ENCODE results near the gene PPP1R1C.

PPP1R1C gene

GRCh38 chr2:181991171-181991885, 5.7 kb downstream of the PPP1R1C start:
- no peak for DNase-seq (ENCODE audit: extremely low spot score)
- CTCF ChIA-PET = no interaction called here
- POLR2A ChIA-PET = no interaction called here
- TF ChIP-seq TARDBP (IDR thresholded peaks at IDR 0.05) (no peak), FOXA1 (IDR thresholded peaks at IDR 0.05) (no peak), NFRKB (IDR thresholded peaks at IDR 0.05) (no peak), L3MBTL2 (conservative IDR thresholded peaks at IDR 0.05) (no peak), ARNT (IDR thresholded peaks at IDR 0.05) (no peak), FOXK2 (IDR thresholded peaks at IDR 0.05) (no peak), BHLHE40 (IDR thresholded peaks at IDR 0.05; ENCODE audit: borderline replicate concordance) (no peak), ZNF384 (IDR thresholded peaks at IDR 0.05) (no peak), SP1 (IDR thresholded peaks at IDR 0.05) (no peak)
- TF ChIP-seq, protein P1, sequence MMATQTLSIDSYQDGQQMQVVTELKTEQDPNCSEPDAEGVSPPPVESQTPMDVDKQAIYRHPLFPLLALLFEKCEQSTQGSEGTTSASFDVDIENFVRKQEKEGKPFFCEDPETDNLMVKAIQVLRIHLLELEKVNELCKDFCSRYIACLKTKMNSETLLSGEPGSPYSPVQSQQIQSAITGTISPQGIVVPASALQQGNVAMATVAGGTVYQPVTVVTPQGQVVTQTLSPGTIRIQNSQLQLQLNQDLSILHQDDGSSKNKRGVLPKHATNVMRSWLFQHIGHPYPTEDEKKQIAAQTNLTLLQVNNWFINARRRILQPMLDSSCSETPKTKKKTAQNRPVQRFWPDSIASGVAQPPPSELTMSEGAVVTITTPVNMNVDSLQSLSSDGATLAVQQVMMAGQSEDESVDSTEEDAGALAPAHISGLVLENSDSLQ (IDR thresholded peaks at IDR 0.05) = no peak

DNA sequence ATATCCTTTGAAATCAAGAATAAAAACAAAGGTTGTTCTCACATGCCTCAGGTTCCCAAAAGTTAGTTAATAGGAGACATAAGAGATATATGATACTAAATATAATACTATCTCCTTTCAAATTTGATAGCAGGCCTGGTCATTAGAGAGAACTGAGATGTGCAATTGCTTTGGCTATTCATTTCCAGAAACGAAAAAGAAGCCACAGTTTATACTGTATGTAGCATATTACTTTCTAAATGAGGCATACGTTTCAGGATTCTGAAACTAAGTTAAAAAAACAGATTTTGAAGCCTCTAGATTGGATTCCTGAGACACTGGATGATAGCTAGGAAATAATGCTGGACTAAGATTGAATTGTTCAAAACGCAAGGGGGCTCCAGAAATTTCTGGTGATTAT, 7.1 kb downstream of the PPP1R1C start:
- TF ChIP-seq, protein P1 (IDR thresholded peaks at IDR 0.05) = no peak
- TF ChIP-seq ZNF384 (IDR thresholded peaks at IDR 0.05) (no peak), ARNT (IDR thresholded peaks at IDR 0.05) (no peak), NFRKB (IDR thresholded peaks at IDR 0.05) (no peak), BHLHE40 (IDR thresholded peaks at IDR 0.05; ENCODE audit: borderline replicate concordance) (no peak), CTBP1 (IDR thresholded peaks at IDR 0.05; ENCODE audit: borderline replicate concordance) (no peak), SUZ12 (IDR thresholded peaks at IDR 0.05) (no peak), FOXA1 (IDR thresholded peaks at IDR 0.05) (no peak)
- ChIA-PET CTCF (no interaction called here), POLR2A (no interaction called here)
- no peak for DNase-seq (ENCODE audit: extremely low spot score)

- POLR2A ChIA-PET = no interaction called here
- TF ChIP-seq NFRKB (IDR thresholded peaks at IDR 0.05) = no peak
- no peak for DNase-seq (ENCODE audit: extremely low spot score)
- CTCF ChIA-PET = interaction anchor here (0.7 kb wide), 1 partner anchor 10 kb away, joined by 8 read pairs; the partner anchor contains the start of gene PPP1R1C
Measured at GRCh38 chr2:181995289-181995688, 9.6 kb downstream of the PPP1R1C start.

- ChIA-PET CTCF (no interaction called here), POLR2A (no interaction called here)
- TF ChIP-seq BHLHE40 (IDR thresholded peaks at IDR 0.05; ENCODE audit: borderline replicate concordance) = no peak
- TF ChIP-seq HDGF (IDR thresholded peaks at IDR 0.05; ENCODE audit: borderline replicate concordance) = no peak
- TF ChIP-seq NFRKB (IDR thresholded peaks at IDR 0.05) = no peak
- TF ChIP-seq ELF4 (IDR thresholded peaks at IDR 0.05) = no peak
- no peak for TF ChIP-seq LEF1 (IDR thresholded peaks at IDR 0.05; ENCODE audit: borderline replicate concordance)
- no peak for TF ChIP-seq FOXA1 (IDR thresholded peaks at IDR 0.05)
- TF ChIP-seq ZNF384 (IDR thresholded peaks at IDR 0.05) = no peak
- TF ChIP-seq FOXM1 (IDR thresholded peaks at IDR 0.05; ENCODE audit: borderline replicate concordance) = no peak
- no peak for TF ChIP-seq L3MBTL2 (conservative IDR thresholded peaks at IDR 0.05)
- no peak for TF ChIP-seq CTBP1 (IDR thresholded peaks at IDR 0.05; ENCODE audit: borderline replicate concordance)
- TF ChIP-seq FOXK2 (IDR thresholded peaks at IDR 0.05) = no peak
- no peak for TF ChIP-seq SUZ12 (IDR thresholded peaks at IDR 0.05)
- TF ChIP-seq SP1 (IDR thresholded peaks at IDR 0.05) = no peak
- TF ChIP-seq ARNT (IDR thresholded peaks at IDR 0.05) = no peak
- TF ChIP-seq, protein P1 (IDR thresholded peaks at IDR 0.05) = no peak
- TF ChIP-seq TARDBP (IDR thresholded peaks at IDR 0.05) = no peak
- DNase-seq (ENCODE audit: extremely low spot score) = no peak
Measured at GRCh38 chr2:181998041-181998835, 12.6 kb downstream of the PPP1R1C start.

DNA sequence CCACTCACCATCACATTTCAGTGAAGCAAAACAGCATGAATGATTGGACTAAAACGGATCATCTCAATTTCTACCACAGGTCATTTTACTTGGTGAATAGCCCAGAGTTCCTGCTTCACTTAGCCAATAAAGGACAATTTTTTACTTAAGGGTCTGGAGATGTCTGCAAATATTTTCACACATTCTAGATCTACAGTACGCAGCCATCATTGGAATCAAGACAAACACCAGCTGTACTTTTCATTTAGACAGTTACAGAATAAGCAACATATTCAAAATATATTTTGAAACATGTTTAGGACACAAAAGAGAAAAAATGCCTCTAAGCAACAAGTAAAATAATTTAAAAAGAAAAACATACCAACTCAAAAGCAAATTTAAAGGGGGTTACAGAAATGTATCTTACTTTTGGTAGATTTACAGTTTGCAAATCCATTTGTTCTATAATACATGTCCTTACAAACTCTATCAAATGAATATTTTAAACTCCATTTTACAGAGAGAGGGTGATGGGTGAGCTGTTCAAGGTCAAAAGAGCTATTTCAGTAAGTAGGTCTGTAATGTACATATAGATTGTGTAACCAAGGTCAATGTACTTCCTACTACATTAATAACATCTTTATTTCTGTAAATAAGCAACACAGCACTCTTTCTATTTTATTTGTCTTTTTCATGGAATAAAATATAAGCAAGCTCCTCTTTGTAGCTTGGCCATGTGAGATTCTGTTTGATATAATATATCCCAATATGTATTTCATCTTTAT, 13.4 kb downstream of the PPP1R1C start:
- POLR2A ChIA-PET = no interaction called here
- DNase-seq (ENCODE audit: extremely low spot score) = no peak
- TF ChIP-seq ARNT (IDR thresholded peaks at IDR 0.05) = no peak
- CTCF ChIA-PET = no interaction called here

- POLR2A ChIA-PET = no interaction called here
- TF ChIP-seq BHLHE40 (IDR thresholded peaks at IDR 0.05; ENCODE audit: borderline replicate concordance) (no peak), L3MBTL2 (conservative IDR thresholded peaks at IDR 0.05) (no peak), CTBP1 (IDR thresholded peaks at IDR 0.05; ENCODE audit: borderline replicate concordance) (no peak), HDGF (IDR thresholded peaks at IDR 0.05; ENCODE audit: borderline replicate concordance) (no peak), ZNF384 (IDR thresholded peaks at IDR 0.05) (no peak), SP1 (IDR thresholded peaks at IDR 0.05) (no peak), LEF1 (IDR thresholded peaks at IDR 0.05; ENCODE audit: borderline replicate concordance) (no peak), FOXK2 (IDR thresholded peaks at IDR 0.05) (no peak), TARDBP (IDR thresholded peaks at IDR 0.05) (no peak), ARNT (IDR thresholded peaks at IDR 0.05) (no peak), SUZ12 (IDR thresholded peaks at IDR 0.05) (no peak), FOXA1 (IDR thresholded peaks at IDR 0.05) (no peak), NFRKB (IDR thresholded peaks at IDR 0.05) (no peak), ELF4 (IDR thresholded peaks at IDR 0.05) (no peak), FOXM1 (IDR thresholded peaks at IDR 0.05; ENCODE audit: borderline replicate concordance) (no peak)
- TF ChIP-seq, protein P1 (IDR thresholded peaks at IDR 0.05) = no peak
- CTCF ChIA-PET = no interaction called here
- DNase-seq (ENCODE audit: extremely low spot score) = no peak
Measured at GRCh38 chr2:181999911-182000310, 14.3 kb downstream of the PPP1R1C start.

Measured in HEK293T (cell line).